Mesenchymal stem cell (in vitro differentiated cells and primary cell): ENCODE measurements around the gene SPATA21.
A peak's percentile ranks its signal among the peaks of the same experiment; 100 is the strongest.

Experiments used
- DNase-seq: peaks from one replicate; pipeline ENCODE4 v3.0.0-alpha.2; 2013
- H2AFZ ChIP-seq: one replicate; pipeline ENCODE4 v1.6.1; 2013; ENCODE audit warnings: low read depth, mild to moderate bottlenecking, control low read depth, inconsistent platforms, low read length, moderate library complexity
- H2AK5ac ChIP-seq: 2 replicates; pipeline ENCODE4 v1.6.1; 2013; ENCODE audit warnings: low read length, moderate library complexity, mild to moderate bottlenecking, inconsistent platforms; ENCODE audit not compliant: severe bottlenecking
- H2BK120ac ChIP-seq: one replicate; pipeline ENCODE4 v1.6.1; 2013; ENCODE audit warnings: low read depth, mild to moderate bottlenecking, inconsistent platforms, low read length, moderate library complexity
- H2BK12ac ChIP-seq, 2 experiments: one replicate each; pipeline ENCODE4 v1.6.1; 2013; ENCODE audit warnings: inconsistent platforms in 2 of 2, low read length in 2 of 2, mild to moderate bottlenecking in 2 of 2, moderate library complexity in 2 of 2, control low read depth in 1 of 2
- H2BK15ac ChIP-seq: one replicate; pipeline ENCODE4 v1.6.1; 2013; ENCODE audit warnings: mild to moderate bottlenecking, low read depth, inconsistent platforms; ENCODE audit not compliant: poor library complexity, severe bottlenecking
- H2BK5ac ChIP-seq: 2 replicates; pipeline ENCODE4 v1.6.1; 2013; ENCODE audit warnings: low read depth, mild to moderate bottlenecking, low read length, control low read depth, inconsistent platforms; ENCODE audit not compliant: poor library complexity, severe bottlenecking
- H3K14ac ChIP-seq, 2 experiments: one replicate each; pipeline ENCODE4 v1.6.1; 2013; ENCODE audit warnings: inconsistent platforms in 2 of 2, low read length in 2 of 2, control low read depth in 1 of 2, mild to moderate bottlenecking in 1 of 2, moderate library complexity in 1 of 2
- H3K18ac ChIP-seq, 2 experiments: one replicate each; pipeline ENCODE4 v1.6.1; 2013; ENCODE audit warnings: inconsistent platforms in 2 of 2, low read length in 2 of 2, control low read depth in 1 of 2, low read depth in 1 of 2, mild to moderate bottlenecking in 1 of 2
- H3K23ac ChIP-seq, 2 experiments: one replicate each; pipeline ENCODE4 v1.6.1; 2013; ENCODE audit warnings: inconsistent platforms in 2 of 2, low read length in 2 of 2, mild to moderate bottlenecking in 2 of 2, moderate library complexity in 2 of 2, control low read depth in 1 of 2
- H3K27ac ChIP-seq: 2 replicates; pipeline ENCODE4 v1.5.1; 2013; ENCODE audit warnings: mild to moderate bottlenecking, moderate library complexity, low read length, control low read depth, inconsistent platforms; ENCODE audit not compliant: poor library complexity, severe bottlenecking
- H3K27me3 ChIP-seq, 2 experiments: 2 replicates each; pipeline versions ENCODE4 v1.6.1 to v1.7.0; 2013; ENCODE audit warnings: low read length in 2 of 2, mild to moderate bottlenecking in 2 of 2, moderate library complexity in 2 of 2, control low read depth in 1 of 2, inconsistent platforms in 1 of 2; ENCODE audit not compliant: control insufficient read depth in 1 of 2, insufficient read depth in 1 of 2
- H3K36me3 ChIP-seq, 2 experiments: 2 replicates each; pipeline versions ENCODE4 v1.6.1 to v1.7.0; 2013; ENCODE audit warnings: low read length in 2 of 2, control low read depth in 1 of 2, inconsistent platforms in 1 of 2, low read depth in 1 of 2, mild to moderate bottlenecking in 1 of 2; ENCODE audit not compliant: insufficient read depth in 2 of 2, control insufficient read depth in 1 of 2
- H3K4ac ChIP-seq, 2 experiments: one replicate each; pipeline ENCODE4 v1.6.1; 2013; ENCODE audit warnings: inconsistent platforms in 2 of 2, low read length in 2 of 2, mild to moderate bottlenecking in 2 of 2, moderate library complexity in 2 of 2, control low read depth in 1 of 2, low read depth in 1 of 2
- H3K4me1 ChIP-seq: 2 replicates; pipeline ENCODE4 v1.6.1; 2013; ENCODE audit warnings: low read depth, low read length, control low read depth; ENCODE audit not compliant: control insufficient read depth, insufficient read depth
- H3K4me2 ChIP-seq: 2 replicates; pipeline ENCODE4 v1.6.1; 2013; ENCODE audit warnings: low read length, mild to moderate bottlenecking, inconsistent platforms; ENCODE audit not compliant: poor library complexity, severe bottlenecking
- H3K4me3 ChIP-seq, 2 experiments: 2 replicates each; pipeline versions ENCODE4 v1.5.1 to v1.7.0; 2013; ENCODE audit warnings: low read length in 2 of 2, mild to moderate bottlenecking in 2 of 2, control low read depth in 1 of 2, low read depth in 1 of 2; ENCODE audit not compliant: insufficient read depth in 1 of 2
- H3K79me1 ChIP-seq: replicated peaks from 2 replicates; pipeline ENCODE4 v1.6.1; 2013; ENCODE audit warnings: mild to moderate bottlenecking, control low read depth, low read length, inconsistent platforms; ENCODE audit not compliant: poor library complexity, severe bottlenecking
- H3K9ac ChIP-seq: 2 replicates; pipeline ENCODE4 v1.7.0; 2013; ENCODE audit warnings: mild to moderate bottlenecking, low read length, moderate library complexity
- H3K9me3 ChIP-seq: 2 replicates; pipeline ENCODE4 v1.7.0; 2013; ENCODE audit warnings: mild to moderate bottlenecking, low read length; ENCODE audit not compliant: control insufficient read depth
- H4K8ac ChIP-seq: one replicate; pipeline ENCODE4 v1.6.1; 2013; ENCODE audit warnings: inconsistent platforms, mild to moderate bottlenecking, low read length, moderate library complexity
- H4K91ac ChIP-seq: one replicate; pipeline ENCODE4 v1.6.1; 2013; ENCODE audit warnings: mild to moderate bottlenecking, low read length, inconsistent platforms
- WGBS: methylation state at CpG from one replicate; pipeline ENCODE4 v1.1.7; 2013; ENCODE audit warnings: mixed read lengths; 5-methylcytosine and 5-hydroxymethylcytosine counted together

Gene SPATA21

DNA sequence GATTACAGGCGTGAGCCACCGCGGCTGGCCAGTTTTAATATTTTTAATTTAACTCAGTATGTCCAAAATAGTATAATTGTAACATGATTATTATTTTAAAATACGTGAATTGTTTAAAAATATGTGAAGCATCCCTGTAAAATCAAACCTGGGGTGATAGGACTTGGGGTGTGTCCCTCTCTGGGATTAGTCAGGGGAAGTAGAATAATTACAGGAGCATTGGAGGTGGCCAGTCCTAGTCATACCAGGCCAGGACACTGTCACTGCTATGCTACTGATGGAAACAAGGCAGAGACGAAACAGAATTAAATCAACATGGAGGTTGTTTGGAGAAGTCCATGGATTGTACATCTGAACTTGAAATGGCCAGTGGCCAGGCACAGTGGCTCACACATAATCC, 53.3 kb downstream of the SPATA21 start:
- Histone ChIP-seq H3K79me1 (no peaks in the 10 kb centered on the region), H2BK12ac (no peak overlapping the region), H3K4me3 (no peak overlapping the region), H3K27ac (no peak overlapping the region), H3K9ac (no peak overlapping the region), H3K4me1 (peaks cover 19% of the 10 kb centered on the region), H3K18ac (no peak overlapping the region), H3K9me3 (no peaks in the 10 kb centered on the region), H2BK5ac (no peak overlapping the region), H2AK5ac (peak overlapping the region; percentile 54), H4K8ac (no peak overlapping the region), H3K27me3 (no peaks in the 10 kb centered on the region), H3K23ac (no peak overlapping the region), H3K4ac (no peak overlapping the region), H3K4me2 (no peak overlapping the region), H2BK15ac (no peak overlapping the region), H2BK120ac (no peak overlapping the region), H4K91ac (no peak overlapping the region), H3K14ac (no peak overlapping the region), H2AFZ (no peak overlapping the region), H3K36me3 (peaks cover 3 to 22% of the 10 kb centered on the region in 2 experiments)
- DNase-seq: no peak
- WGBS: 94% methylated on average over 2 of the region's 5 CpGs

DNA sequence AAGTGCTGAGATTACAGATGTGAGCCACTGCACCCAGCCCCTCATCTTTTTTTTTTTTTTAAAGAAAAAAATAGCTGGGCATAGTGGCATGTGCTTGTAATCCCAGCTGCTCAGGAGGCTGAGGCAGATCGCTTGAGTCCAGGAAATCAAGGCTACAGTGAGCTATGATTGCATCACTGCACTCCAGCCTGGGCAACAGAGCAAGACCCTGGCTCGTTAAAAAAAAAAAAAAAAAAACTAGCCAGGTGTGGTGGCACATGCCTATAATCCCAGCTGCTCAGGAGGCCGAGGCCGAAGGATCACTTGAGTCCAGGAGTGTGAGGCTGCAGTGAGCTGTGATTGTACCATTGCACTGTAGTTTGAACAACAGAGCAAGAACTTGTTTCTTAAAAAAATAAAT, 56.4 kb downstream of the SPATA21 start:
- Histone ChIP-seq H3K14ac (no peak overlapping the region), H4K91ac (no peak overlapping the region), H3K9me3 (no peaks in the 10 kb centered on the region), H2BK120ac (no peak overlapping the region), H3K9ac (no peak overlapping the region), H2BK5ac (no peak overlapping the region), H2AK5ac (no peak overlapping the region), H3K4me3 (no peak overlapping the region), H4K8ac (no peak overlapping the region), H3K27me3 (no peaks in the 10 kb centered on the region), H3K27ac (no peak overlapping the region), H3K4me1 (peaks cover 13% of the 10 kb centered on the region), H2BK12ac (no peak overlapping the region), H3K18ac (no peak overlapping the region), H3K4ac (no peak overlapping the region), H3K36me3 (peaks cover 3 to 22% of the 10 kb centered on the region in 2 experiments), H2AFZ (no peak overlapping the region), H3K79me1 (no peaks in the 10 kb centered on the region), H2BK15ac (no peak overlapping the region), H3K23ac (no peak overlapping the region), H3K4me2 (no peak overlapping the region)
- no peak for DNase-seq
- WGBS: 93% methylated on average over 4 of the region's 4 CpGs

DNA sequence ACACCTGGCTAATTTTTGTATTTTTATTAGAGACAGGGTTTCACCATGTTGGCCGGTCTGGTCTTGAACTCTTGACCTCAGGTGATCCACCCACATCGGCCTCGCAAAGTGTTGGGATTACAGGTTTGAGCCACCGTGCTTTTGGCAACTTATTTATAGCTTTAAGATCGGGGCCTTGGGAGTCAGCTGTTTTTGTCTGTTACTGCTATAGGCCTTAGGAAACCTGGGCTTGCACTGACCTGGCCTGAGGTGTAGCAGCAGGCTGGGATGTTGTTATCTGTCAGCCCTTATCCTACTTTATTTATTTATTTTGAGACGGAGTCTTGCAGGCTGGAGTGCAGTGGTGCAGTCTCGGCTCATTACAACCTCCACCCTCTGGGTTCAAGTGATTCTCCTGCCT, 58.8 kb downstream of the SPATA21 start:
- Histone ChIP-seq H2BK12ac (no peak overlapping the region), H3K4me1 (peaks cover 23% of the 10 kb centered on the region), H2BK5ac (no peak overlapping the region), H3K4me2 (no peak overlapping the region), H4K91ac (no peak overlapping the region), H2BK15ac (no peak overlapping the region), H4K8ac (no peak overlapping the region), H3K79me1 (no peaks in the 10 kb centered on the region), H3K4me3 (no peak overlapping the region), H2AFZ (no peak overlapping the region), H2AK5ac (no peak overlapping the region), H3K27me3 (no peaks in the 10 kb centered on the region), H2BK120ac (no peak overlapping the region), H3K14ac (no peak overlapping the region), H3K27ac (no peak overlapping the region), H3K4ac (no peak overlapping the region), H3K18ac (no peak overlapping the region), H3K23ac (no peak overlapping the region), H3K9me3 (no peaks in the 10 kb centered on the region), H3K9ac (no peak overlapping the region), H3K36me3 (peaks cover 5 to 18% of the 10 kb centered on the region in 2 experiments)
- 85% methylated on average over 7 of the region's 7 CpGs for WGBS
- DNase-seq: no peak

DNA sequence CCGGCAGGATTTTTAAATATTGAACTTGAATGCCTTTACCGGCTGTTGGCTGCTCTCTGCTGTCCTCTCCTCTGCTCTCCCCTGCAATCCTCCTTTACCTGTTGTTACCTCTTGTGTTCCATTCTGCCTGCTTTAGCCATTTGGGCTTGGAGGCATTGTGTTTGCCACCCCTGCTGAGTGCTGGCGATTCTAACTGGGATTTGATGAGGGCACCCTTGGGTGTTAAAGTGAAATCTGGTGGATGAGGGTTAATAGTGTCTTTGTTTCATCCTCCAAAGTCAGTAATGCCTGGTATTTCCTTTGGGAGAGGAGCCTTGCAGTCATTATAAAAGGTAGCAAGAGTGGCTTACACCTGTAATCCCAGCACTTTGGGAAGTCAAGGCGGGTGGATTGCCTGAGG, 60.3 kb downstream of the SPATA21 start:
- Histone ChIP-seq H3K36me3 (peaks cover 5 to 15% of the 10 kb centered on the region in 2 experiments), H3K4ac (peak overlapping the region in 1 of 2 experiments; percentile 86), H2BK120ac (no peak overlapping the region), H4K91ac (peak overlapping the region; percentile 4), H3K18ac (peak overlapping the region; percentile 11 to 64), H3K23ac (no peak overlapping the region), H3K4me2 (no peak overlapping the region), H3K4me3 (no peak overlapping the region), H2AK5ac (peak overlapping the region; percentile 14), H2BK15ac (no peak overlapping the region), H3K9ac (no peak overlapping the region), H4K8ac (no peak overlapping the region), H3K27me3 (no peaks in the 10 kb centered on the region), H2BK5ac (no peak overlapping the region), H3K9me3 (no peaks in the 10 kb centered on the region), H2AFZ (no peak overlapping the region), H3K14ac (no peak overlapping the region), H3K4me1 (peaks cover 28% of the 10 kb centered on the region), H3K27ac (peak overlapping the region; percentile 35), H3K79me1 (no peaks in the 10 kb centered on the region), H2BK12ac (peak overlapping the region in 1 of 2 experiments; percentile 18)
- WGBS: 93% methylated on average over 4 of the region's 4 CpGs
- DNase-seq: no peak
